ENCODE data around the gene LRRC28. TPM values are rescaled to one million over a fixed set of nuclear protein-coding genes. Genes with fewer than 3 reads are reported as not detected.

Gene LRRC28
- total RNA-seq, 4 donors from 2014 or later = 29.3 to 39.7 (median 34.8) TPM

GRCh38 chr15:99371180-99372103, 120.2 kb downstream of the LRRC28 start:
- H3K4me3 ChIP-seq (ENCODE audit: low read depth, poor library complexity, severe bottlenecking) = no peak overlapping the region
- TF ChIP-seq POLR2A (IDR thresholded peaks at IDR 0.05) (no peak), CTCF (IDR thresholded peaks at IDR 0.05) (no peak)
- intact Hi-C loops (cut with DNase I; ENCODE audit: low total_unique reads) = no loop called here
- 61 to 62% methylated on average over 4 of the region's 4 CpGs for WGBS, 2 donors
- DNase-seq (ENCODE audit: low spot score in 2 of 2) = no peak

GRCh38 chr15:99385005-99385669, 133.9 kb downstream of the LRRC28 start:
- WGBS, 2 donors = 93 to 96% methylated on average over 6 of the region's 6 CpGs
- no peak overlapping the region for H3K4me3 ChIP-seq (ENCODE audit: low read depth, poor library complexity, severe bottlenecking)
- DNase-seq (ENCODE audit: low spot score in 2 of 2) = no peak
- TF ChIP-seq CTCF (IDR thresholded peaks at IDR 0.05) = no peak
- no peak for TF ChIP-seq POLR2A (IDR thresholded peaks at IDR 0.05)
- intact Hi-C loops (cut with DNase I; ENCODE audit: low total_unique reads) = no loop called here

- no peak for TF ChIP-seq POLR2A (IDR thresholded peaks at IDR 0.05)
- no peak for TF ChIP-seq CTCF (IDR thresholded peaks at IDR 0.05)
- H3K4me3 ChIP-seq (ENCODE audit: low read depth, poor library complexity, severe bottlenecking) = no peak overlapping the region
- intact Hi-C loops (cut with DNase I; ENCODE audit: low total_unique reads) = no loop called here
- DNase-seq (ENCODE audit: low spot score in 2 of 2) = no peak
- WGBS, 2 donors = 40 to 65% methylated on average over 3 of the region's 3 CpGs
Observed at GRCh38 chr15:99385865-99386264, 134.6 kb downstream of the LRRC28 start.

GRCh38 chr15:99386391-99386790, 135.1 kb downstream of the LRRC28 start:
- TF ChIP-seq POLR2A (IDR thresholded peaks at IDR 0.05) (no peak), CTCF (IDR thresholded peaks at IDR 0.05) (no peak)
- no peak overlapping the region for H3K4me3 ChIP-seq (ENCODE audit: low read depth, poor library complexity, severe bottlenecking)
- intact Hi-C loops (cut with DNase I; ENCODE audit: low total_unique reads) = no loop called here
- DNase-seq (ENCODE audit: low spot score in 2 of 2) = no peak
- 54 to 60% methylated on average over 4 of the region's 4 CpGs for WGBS, 2 donors

GRCh38 chr15:99387421-99388168, 136.3 kb downstream of the LRRC28 start:
- WGBS, 2 donors = 72 to 76% methylated on average over 8 of the region's 8 CpGs
- TF ChIP-seq CTCF (IDR thresholded peaks at IDR 0.05) (no peak), POLR2A (IDR thresholded peaks at IDR 0.05) (no peak)
- intact Hi-C loops (cut with DNase I; ENCODE audit: low total_unique reads) = no loop called here
- H3K4me3 ChIP-seq (ENCODE audit: low read depth, poor library complexity, severe bottlenecking) = no peak overlapping the region
- no peak for DNase-seq (ENCODE audit: low spot score in 2 of 2)

Measured in lower leg skin (tissue), 4 donors.